ENCODE results near the gene KNL1.
"Not testable (repeated sequence)": the region's sequence is repeated elsewhere in the genome, so short reads cannot be mapped to it uniquely, and the experiment has no call there.

DNA sequence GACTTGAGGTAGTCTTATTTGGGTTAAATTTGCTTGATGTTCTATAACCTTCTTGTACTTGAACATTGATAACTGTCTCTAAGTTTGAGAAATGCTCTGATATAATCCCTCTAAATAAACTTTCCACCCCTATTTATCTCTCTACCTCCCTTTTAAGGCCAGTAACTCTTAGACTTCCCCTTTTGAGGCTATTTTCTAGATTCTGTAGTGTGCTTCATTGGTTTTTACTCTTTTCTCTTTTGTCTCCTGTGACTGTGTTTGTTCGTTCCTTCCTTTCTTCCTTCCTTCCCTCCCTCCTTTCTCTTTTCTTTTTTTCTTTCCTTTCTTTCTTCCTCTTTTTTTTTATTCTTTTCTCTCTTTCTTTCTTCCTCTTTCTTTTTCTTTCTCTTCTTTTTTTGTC lies 86.9 kb downstream of the KNL1 start:
- TF ChIP-seq ZSCAN30, KLF10, ZNF600, ZNF48 (tag by site-specific recombination; IDR thresholded peaks at IDR 0.05): not testable (repeated sequence)
- TF ChIP-seq, protein P1, sequence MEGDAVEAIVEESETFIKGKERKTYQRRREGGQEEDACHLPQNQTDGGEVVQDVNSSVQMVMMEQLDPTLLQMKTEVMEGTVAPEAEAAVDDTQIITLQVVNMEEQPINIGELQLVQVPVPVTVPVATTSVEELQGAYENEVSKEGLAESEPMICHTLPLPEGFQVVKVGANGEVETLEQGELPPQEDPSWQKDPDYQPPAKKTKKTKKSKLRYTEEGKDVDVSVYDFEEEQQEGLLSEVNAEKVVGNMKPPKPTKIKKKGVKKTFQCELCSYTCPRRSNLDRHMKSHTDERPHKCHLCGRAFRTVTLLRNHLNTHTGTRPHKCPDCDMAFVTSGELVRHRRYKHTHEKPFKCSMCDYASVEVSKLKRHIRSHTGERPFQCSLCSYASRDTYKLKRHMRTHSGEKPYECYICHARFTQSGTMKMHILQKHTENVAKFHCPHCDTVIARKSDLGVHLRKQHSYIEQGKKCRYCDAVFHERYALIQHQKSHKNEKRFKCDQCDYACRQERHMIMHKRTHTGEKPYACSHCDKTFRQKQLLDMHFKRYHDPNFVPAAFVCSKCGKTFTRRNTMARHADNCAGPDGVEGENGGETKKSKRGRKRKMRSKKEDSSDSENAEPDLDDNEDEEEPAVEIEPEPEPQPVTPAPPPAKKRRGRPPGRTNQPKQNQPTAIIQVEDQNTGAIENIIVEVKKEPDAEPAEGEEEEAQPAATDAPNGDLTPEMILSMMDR (tag by site-specific recombination; IDR thresholded peaks at IDR 0.05) = not testable (repeated sequence)

Measured in HEK293 (cell line).